Measurements from ENCODE around the gene ADAMTS2.
"Not testable (repeated sequence)": the region's sequence is repeated elsewhere in the genome, so short reads cannot be mapped to it uniquely, and the experiment has no call there.

The ADAMTS2 gene

DNA sequence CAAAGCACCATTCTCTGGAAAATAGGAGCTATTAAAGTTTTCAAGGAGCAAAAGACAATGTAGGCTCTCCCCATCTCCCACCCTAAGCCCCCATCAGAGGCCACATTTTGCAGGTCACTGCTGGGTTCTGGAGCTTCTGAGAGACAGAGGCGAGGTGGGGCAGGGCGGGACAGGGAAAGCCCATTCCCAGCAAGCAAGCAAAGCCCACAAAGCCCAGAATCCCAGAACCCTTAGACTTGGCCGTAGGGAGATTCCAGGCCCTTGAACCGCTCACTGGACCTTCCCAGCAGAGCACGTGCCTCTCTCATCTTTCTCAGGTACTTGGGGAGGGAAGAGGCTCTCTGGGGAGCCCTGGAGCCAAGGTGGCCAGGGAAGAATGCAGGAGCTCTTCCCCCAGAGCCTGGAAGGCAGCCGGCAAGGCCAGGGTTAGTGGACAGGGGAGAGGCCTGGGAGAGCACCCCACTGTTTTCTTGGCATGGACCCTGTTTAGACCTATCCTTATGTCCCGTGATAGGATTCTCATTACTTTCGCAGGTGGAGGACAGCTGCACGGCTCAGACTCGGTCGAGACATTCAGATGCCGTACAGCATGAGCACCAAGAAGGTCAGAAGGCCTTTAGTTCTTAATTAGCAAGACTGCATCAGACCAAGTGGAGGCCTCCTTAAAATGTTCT, 232.7 kb downstream of the ADAMTS2 start:
- no peaks in the 10 kb centered on the region for H3K36me3 ChIP-seq (ENCODE audit: control insufficient read depth, insufficient read depth, low read length)
- no peaks in the 10 kb centered on the region for H3K27me3 ChIP-seq (ENCODE audit: insufficient read depth, low read length, poor library complexity)
- H2BK120ac ChIP-seq (ENCODE audit: low read depth, low read length): no peak overlapping the region
- DNase-seq: no peak
- H3K79me2 ChIP-seq (ENCODE audit: control insufficient read depth, insufficient read depth, low read length): no peaks in the 10 kb centered on the region
- H2BK5ac ChIP-seq (ENCODE audit: low read length): no peak overlapping the region
- H3K27ac ChIP-seq (ENCODE audit: low read depth, low read length): no peak overlapping the region
- H3K18ac ChIP-seq (ENCODE audit: low read length): no peak overlapping the region
- no peak overlapping the region for H3K56ac ChIP-seq (ENCODE audit: low read length)
- H2BK15ac ChIP-seq (replicated peaks; ENCODE audit: low read depth): no peak overlapping the region
- H3K23ac ChIP-seq (ENCODE audit: low read length): no peak overlapping the region
- no peaks in the 10 kb centered on the region for H3K79me1 ChIP-seq (ENCODE audit: low read length)
- H4K8ac ChIP-seq (ENCODE audit: low read depth, low read length): no peak overlapping the region
- H2AK5ac ChIP-seq (ENCODE audit: low read length): no peak overlapping the region
- H4K5ac ChIP-seq (ENCODE audit: low read length): no peak overlapping the region
- no peak overlapping the region for H3K4ac ChIP-seq (ENCODE audit: low read depth, low read length)
- no peaks in the 10 kb centered on the region for H3K4me1 ChIP-seq (ENCODE audit: control insufficient read depth, low read depth, low read length)
- no CpG with 5 or more reads among the region's 12 CpGs for WGBS (ENCODE audit: extremely low coverage, insufficient coverage, low lambda C conversion rate)
- no peak overlapping the region for H3K9ac ChIP-seq (ENCODE audit: low read length)
- no peak overlapping the region for H3K4me2 ChIP-seq (ENCODE audit: low read length)
- H3K4me3 ChIP-seq (ENCODE audit: low read length): no peak overlapping the region

DNA sequence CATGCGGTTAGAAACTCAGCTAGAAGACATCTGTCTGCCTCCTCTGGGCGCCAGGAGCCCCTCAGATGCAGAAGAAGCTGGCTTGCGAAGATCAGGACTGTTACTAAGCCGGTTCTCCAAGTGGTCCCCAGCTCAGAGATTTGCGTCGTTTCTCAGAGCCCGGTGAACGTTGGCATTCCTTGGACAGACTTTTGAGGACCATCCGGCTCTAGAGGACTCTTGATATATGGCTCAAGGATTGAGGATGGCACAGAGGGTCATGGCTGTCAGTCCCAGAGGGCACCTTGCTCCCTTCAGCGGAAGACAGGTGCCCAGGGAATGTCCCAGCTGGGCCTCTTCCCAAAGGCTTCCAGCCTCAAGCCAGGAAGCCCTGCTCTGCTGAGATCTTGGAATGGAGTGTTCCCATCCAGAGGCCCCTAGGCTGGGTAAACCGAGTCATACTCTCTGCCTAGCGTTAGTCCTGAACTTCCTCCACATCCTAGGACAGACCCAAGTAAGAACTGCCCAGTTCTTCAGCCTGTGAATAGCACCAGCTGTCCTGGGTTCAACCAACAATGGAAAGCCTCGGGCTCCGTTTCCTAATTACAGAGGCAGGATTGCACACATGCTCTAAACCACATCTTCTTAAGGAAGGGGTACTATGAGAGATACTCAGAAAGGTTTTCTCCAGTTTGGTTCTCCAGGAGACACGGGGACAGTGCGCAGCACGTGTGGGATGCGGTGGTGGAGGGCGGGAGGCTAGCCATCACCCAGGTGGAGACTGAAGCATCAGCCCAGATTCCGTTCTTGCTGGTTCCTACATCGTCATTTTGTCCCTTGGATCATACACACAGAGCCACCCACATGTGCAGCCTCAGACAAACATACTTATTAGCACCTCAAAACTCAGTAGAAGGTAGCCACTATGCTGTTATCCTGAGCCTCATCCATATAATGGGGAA, 233.7 kb downstream of the ADAMTS2 start:
- Histone ChIP-seq H3K9ac (ENCODE audit: low read length) (no peak overlapping the region), H3K79me2 (ENCODE audit: control insufficient read depth, insufficient read depth, low read length) (no peaks in the 10 kb centered on the region), H2AK5ac (ENCODE audit: low read length) (no peak overlapping the region), H2BK120ac (ENCODE audit: low read depth, low read length) (no peak overlapping the region), H3K4me1 (ENCODE audit: control insufficient read depth, low read depth, low read length) (no peaks in the 10 kb centered on the region), H3K4me3 (ENCODE audit: low read length) (no peak overlapping the region), H3K4me2 (ENCODE audit: low read length) (no peak overlapping the region), H3K4ac (ENCODE audit: low read depth, low read length) (no peak overlapping the region), H3K23ac (ENCODE audit: low read length) (no peak overlapping the region), H4K8ac (ENCODE audit: low read depth, low read length) (no peak overlapping the region), H2BK5ac (ENCODE audit: low read length) (no peak overlapping the region), H3K27me3 (ENCODE audit: insufficient read depth, low read length, poor library complexity) (no peaks in the 10 kb centered on the region), H3K18ac (ENCODE audit: low read length) (no peak overlapping the region), H3K79me1 (ENCODE audit: low read length) (no peaks in the 10 kb centered on the region), H4K5ac (ENCODE audit: low read length) (no peak overlapping the region), H3K36me3 (ENCODE audit: control insufficient read depth, insufficient read depth, low read length) (no peaks in the 10 kb centered on the region), H3K27ac (ENCODE audit: low read depth, low read length) (no peak overlapping the region), H3K56ac (ENCODE audit: low read length) (no peak overlapping the region), H2BK15ac (replicated peaks; ENCODE audit: low read depth) (no peak overlapping the region)
- DNase-seq: no peak
- no CpG with 5 or more reads among the region's 21 CpGs for WGBS (ENCODE audit: extremely low coverage, insufficient coverage, low lambda C conversion rate)

DNA sequence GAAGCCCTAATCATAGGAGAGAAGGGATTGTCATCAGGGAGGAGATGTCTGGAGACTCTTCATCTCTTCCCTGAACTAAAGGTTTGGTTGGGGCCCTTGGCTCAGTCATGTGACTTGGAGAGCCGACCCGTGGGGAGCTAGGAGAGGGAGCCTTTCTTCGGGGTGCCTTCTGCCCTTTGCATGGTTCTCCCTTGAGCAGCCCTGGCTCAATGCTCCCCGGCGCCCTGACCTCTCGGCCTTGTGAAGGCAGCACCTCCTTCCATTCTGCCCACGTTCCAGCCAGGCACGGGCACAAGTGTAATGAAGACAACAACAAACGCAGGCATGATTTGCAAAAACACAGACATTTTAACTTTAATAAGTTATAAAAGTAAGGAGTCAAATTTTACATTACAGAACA, 234.7 kb downstream of the ADAMTS2 start:
- no peak overlapping the region for H3K27ac ChIP-seq (ENCODE audit: low read depth, low read length)
- H2BK5ac ChIP-seq (ENCODE audit: low read length): no peak overlapping the region
- H2BK120ac ChIP-seq (ENCODE audit: low read depth, low read length): no peak overlapping the region
- H3K79me1 ChIP-seq (ENCODE audit: low read length): no peaks in the 10 kb centered on the region
- no peak overlapping the region for H2BK15ac ChIP-seq (replicated peaks; ENCODE audit: low read depth)
- H3K4me3 ChIP-seq (ENCODE audit: low read length): no peak overlapping the region
- no CpG with 5 or more reads among the region's 9 CpGs for WGBS (ENCODE audit: extremely low coverage, insufficient coverage, low lambda C conversion rate)
- H3K4me1 ChIP-seq (ENCODE audit: control insufficient read depth, low read depth, low read length): no peaks in the 10 kb centered on the region
- H3K18ac ChIP-seq (ENCODE audit: low read length): no peak overlapping the region
- no peaks in the 10 kb centered on the region for H3K27me3 ChIP-seq (ENCODE audit: insufficient read depth, low read length, poor library complexity)
- no peak overlapping the region for H3K23ac ChIP-seq (ENCODE audit: low read length)
- no peak overlapping the region for H3K4ac ChIP-seq (ENCODE audit: low read depth, low read length)
- H3K36me3 ChIP-seq (ENCODE audit: control insufficient read depth, insufficient read depth, low read length): no peaks in the 10 kb centered on the region
- no peak overlapping the region for H2AK5ac ChIP-seq (ENCODE audit: low read length)
- no peak overlapping the region for H3K9ac ChIP-seq (ENCODE audit: low read length)
- no peaks in the 10 kb centered on the region for H3K79me2 ChIP-seq (ENCODE audit: control insufficient read depth, insufficient read depth, low read length)
- H4K5ac ChIP-seq (ENCODE audit: low read length): no peak overlapping the region
- no peak overlapping the region for H4K8ac ChIP-seq (ENCODE audit: low read depth, low read length)
- H3K56ac ChIP-seq (ENCODE audit: low read length): no peak overlapping the region
- no peak for DNase-seq
- no peak overlapping the region for H3K4me2 ChIP-seq (ENCODE audit: low read length)

DNA sequence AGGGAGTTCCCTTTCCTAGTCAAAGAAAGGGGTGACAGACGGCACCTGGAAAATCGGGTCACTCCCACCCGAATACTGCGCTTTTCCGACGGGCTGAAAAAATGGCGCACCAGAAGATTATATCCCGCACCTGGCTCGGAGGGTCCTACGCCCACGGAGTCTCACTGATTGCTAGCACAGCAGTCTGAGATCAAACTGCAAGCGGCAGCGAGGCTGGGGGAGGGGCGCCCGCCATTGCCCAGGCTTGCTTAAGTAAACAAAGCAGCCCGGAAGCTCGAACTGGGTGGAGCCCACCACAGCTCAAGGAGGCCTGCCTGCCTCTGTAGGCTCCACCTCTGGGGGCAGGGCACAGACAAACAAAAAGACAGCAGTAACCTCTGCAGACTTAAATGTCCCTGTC, 244.0 kb downstream of the ADAMTS2 start:
- not testable (repeated sequence) for DNase-seq; H2BK15ac ChIP-seq (replicated peaks; ENCODE audit: low read depth); H3K4me1 ChIP-seq (ENCODE audit: control insufficient read depth, low read depth, low read length); H3K4ac ChIP-seq (ENCODE audit: low read depth, low read length); H2BK120ac ChIP-seq (ENCODE audit: low read depth, low read length); H3K18ac ChIP-seq (ENCODE audit: low read length); H3K36me3 ChIP-seq (ENCODE audit: control insufficient read depth, insufficient read depth, low read length); H2BK5ac ChIP-seq (ENCODE audit: low read length); H3K9ac ChIP-seq (ENCODE audit: low read length); H3K79me2 ChIP-seq (ENCODE audit: control insufficient read depth, insufficient read depth, low read length); H2AK5ac ChIP-seq (ENCODE audit: low read length); H4K8ac ChIP-seq (ENCODE audit: low read depth, low read length); H3K27ac ChIP-seq (ENCODE audit: low read depth, low read length); H3K27me3 ChIP-seq (ENCODE audit: insufficient read depth, low read length, poor library complexity); H3K23ac ChIP-seq (ENCODE audit: low read length); H3K79me1 ChIP-seq (ENCODE audit: low read length); H3K4me3 ChIP-seq (ENCODE audit: low read length); H3K56ac ChIP-seq (ENCODE audit: low read length); H4K5ac ChIP-seq (ENCODE audit: low read length); H3K4me2 ChIP-seq (ENCODE audit: low read length)
- WGBS (ENCODE audit: extremely low coverage, insufficient coverage, low lambda C conversion rate): no CpG with 5 or more reads among the region's 17 CpGs

DNA sequence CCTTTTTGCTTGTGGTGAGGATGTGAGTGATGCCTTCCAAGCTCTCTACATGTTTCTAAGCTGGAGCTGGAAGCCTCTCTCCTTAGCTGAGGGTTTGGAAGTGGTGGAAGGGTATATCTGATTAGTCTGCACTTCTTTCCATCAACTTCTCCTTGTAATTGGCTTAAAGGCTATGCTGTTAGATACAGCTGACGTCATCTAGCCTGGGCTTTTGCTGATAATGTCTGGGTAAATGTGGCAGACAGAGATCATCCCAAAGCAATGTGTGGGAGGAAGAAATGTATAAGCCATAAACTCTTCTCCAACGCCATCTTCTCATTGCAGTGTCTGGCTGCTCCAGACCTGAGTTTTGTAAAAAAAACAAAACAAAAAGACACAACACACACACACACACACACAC, 255.8 kb downstream of the ADAMTS2 start:
- DNase-seq: no peak
- Histone ChIP-seq H2BK5ac (ENCODE audit: low read length) (no peak overlapping the region), H3K23ac (ENCODE audit: low read length) (no peak overlapping the region), H3K79me2 (ENCODE audit: control insufficient read depth, insufficient read depth, low read length) (no peaks in the 10 kb centered on the region), H3K79me1 (ENCODE audit: low read length) (no peaks in the 10 kb centered on the region), H4K8ac (ENCODE audit: low read depth, low read length) (no peak overlapping the region), H3K56ac (ENCODE audit: low read length) (no peak overlapping the region), H3K4me2 (ENCODE audit: low read length) (no peak overlapping the region), H3K18ac (ENCODE audit: low read length) (no peak overlapping the region), H3K36me3 (ENCODE audit: control insufficient read depth, insufficient read depth, low read length) (no peaks in the 10 kb centered on the region), H3K4me3 (ENCODE audit: low read length) (no peak overlapping the region), H3K4ac (ENCODE audit: low read depth, low read length) (no peak overlapping the region), H3K9ac (ENCODE audit: low read length) (no peak overlapping the region), H4K5ac (ENCODE audit: low read length) (no peak overlapping the region), H3K27ac (ENCODE audit: low read depth, low read length) (no peak overlapping the region), H2AK5ac (ENCODE audit: low read length) (no peak overlapping the region), H2BK120ac (ENCODE audit: low read depth, low read length) (no peak overlapping the region), H3K27me3 (ENCODE audit: insufficient read depth, low read length, poor library complexity) (no peaks in the 10 kb centered on the region), H2BK15ac (replicated peaks; ENCODE audit: low read depth) (no peak overlapping the region), H3K4me1 (ENCODE audit: control insufficient read depth, low read depth, low read length) (no peaks in the 10 kb centered on the region)
- no CpG with 5 or more reads among the region's 2 CpGs for WGBS (ENCODE audit: extremely low coverage, insufficient coverage, low lambda C conversion rate)
